GM23248 (cell line): ENCODE results near the gene CRYBB3.

Experiments
- EZH2 ChIP-seq: fragments of 200-600 bp; sonication (generic); IDR thresholded peaks from 2 replicates; pipeline ENCODE4 v1.6.1; 2018; ENCODE audit warnings: antibody characterized with exemption, mild to moderate bottlenecking; ENCODE audit not compliant: insufficient read depth, poor library complexity, severe bottlenecking
- EZH2phosphoT487 ChIP-seq: fragments of 200-600 bp; sonication (generic); IDR thresholded peaks from 2 replicates; pipeline ENCODE4 v1.6.1; 2018; ENCODE audit warnings: antibody characterized with exemption, moderate library complexity, mild to moderate bottlenecking, low read depth; ENCODE audit not compliant: insufficient read depth

- no peak for TF ChIP-seq EZH2
- no peak for TF ChIP-seq EZH2phosphoT487
These were observed 23.7 kb downstream of the CRYBB3 start for GRCh38 chr22:25223269-25223850.
